Measurements from ENCODE around the gene ZBTB12.
A peak's percentile ranks its signal among the peaks of the same experiment; 100 is the strongest.

The ZBTB12 gene

DNA sequence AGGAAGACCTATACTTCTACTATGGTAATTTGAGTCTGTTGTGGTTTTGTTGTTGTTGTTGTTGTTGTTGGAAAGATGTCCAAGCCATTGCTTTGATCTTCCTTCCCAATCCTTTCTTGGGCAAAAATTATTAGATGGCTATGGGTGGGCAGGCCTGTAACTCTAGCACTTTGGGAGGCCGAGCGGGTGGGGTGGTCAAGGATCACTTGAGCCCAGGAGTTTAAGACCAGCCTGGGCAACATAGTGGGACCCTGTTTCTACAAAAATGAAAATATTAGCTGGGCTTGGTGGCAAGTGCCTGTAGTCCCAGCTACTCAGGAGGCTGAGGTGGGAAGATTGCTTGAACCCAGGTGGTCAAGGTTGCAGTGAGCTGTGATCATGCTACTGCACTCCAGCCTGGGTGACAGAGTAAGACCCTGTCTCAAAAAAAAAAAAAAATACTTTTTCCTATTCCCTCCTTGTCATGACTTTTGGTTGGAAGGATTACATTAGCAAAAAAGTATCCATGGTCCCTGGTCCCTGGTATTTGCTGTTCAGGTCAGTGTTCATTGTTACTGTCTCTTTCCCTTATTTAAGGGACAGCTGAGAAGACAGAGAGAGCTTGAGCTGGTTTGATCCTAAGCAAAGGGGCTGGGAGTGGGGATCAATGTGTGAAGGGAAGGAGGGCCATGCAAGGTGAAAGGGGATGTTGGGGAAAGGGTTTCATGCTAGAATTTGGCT is 51.0 kb downstream of the ZBTB12 start:
- H3K36me3 Mint-ChIP-seq (ENCODE audit: low read depth), result peaks cover 21% of the 10 kb centered on the region
- peaks cover 7% of the 10 kb centered on the region for H3K27me3 Mint-ChIP-seq (ENCODE audit: low read depth, poor library complexity)
- H3K4me3 Mint-ChIP-seq, result no peak overlapping the region
- peaks cover 12% of the 10 kb centered on the region for H3K4me1 Mint-ChIP-seq
- peak overlapping the region; percentile 66 for H3K27ac Mint-ChIP-seq
- H3K9me3 Mint-ChIP-seq, result peaks cover 17% of the 10 kb centered on the region
- TF ChIP-seq, protein P1, sequence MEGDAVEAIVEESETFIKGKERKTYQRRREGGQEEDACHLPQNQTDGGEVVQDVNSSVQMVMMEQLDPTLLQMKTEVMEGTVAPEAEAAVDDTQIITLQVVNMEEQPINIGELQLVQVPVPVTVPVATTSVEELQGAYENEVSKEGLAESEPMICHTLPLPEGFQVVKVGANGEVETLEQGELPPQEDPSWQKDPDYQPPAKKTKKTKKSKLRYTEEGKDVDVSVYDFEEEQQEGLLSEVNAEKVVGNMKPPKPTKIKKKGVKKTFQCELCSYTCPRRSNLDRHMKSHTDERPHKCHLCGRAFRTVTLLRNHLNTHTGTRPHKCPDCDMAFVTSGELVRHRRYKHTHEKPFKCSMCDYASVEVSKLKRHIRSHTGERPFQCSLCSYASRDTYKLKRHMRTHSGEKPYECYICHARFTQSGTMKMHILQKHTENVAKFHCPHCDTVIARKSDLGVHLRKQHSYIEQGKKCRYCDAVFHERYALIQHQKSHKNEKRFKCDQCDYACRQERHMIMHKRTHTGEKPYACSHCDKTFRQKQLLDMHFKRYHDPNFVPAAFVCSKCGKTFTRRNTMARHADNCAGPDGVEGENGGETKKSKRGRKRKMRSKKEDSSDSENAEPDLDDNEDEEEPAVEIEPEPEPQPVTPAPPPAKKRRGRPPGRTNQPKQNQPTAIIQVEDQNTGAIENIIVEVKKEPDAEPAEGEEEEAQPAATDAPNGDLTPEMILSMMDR (IDR thresholded peaks at IDR 0.05), result no peak
- DNase-seq, result no peak
